Omental fat pad (tissue), 4 donors: Measurements from ENCODE around the gene GNG12. TPM values are rescaled to one million over a fixed set of nuclear protein-coding genes. Genes with fewer than 3 reads are reported as not detected.

Experiments used
- ATAC-seq: fragments of 150-250 bp; one replicate; pipeline ENCODE4 v1.9.1; 2016; ENCODE audit warnings: mild to moderate bottlenecking, moderate library complexity; ENCODE audit not compliant: low FRiP score
- DNase-seq: peaks from one replicate; pipeline ENCODE4 v3.0.0-alpha.2; 2019; ENCODE audit warnings: low spot score
- CTCF ChIP-seq, 3 donors: fragments of 450-650 bp; IDR thresholded peaks; one replicate each; pipeline ENCODE4 v1.5.1; 2016 to 2017; ENCODE audit warnings: antibody characterized with exemption in 3 of 3, mild to moderate bottlenecking in 3 of 3, moderate library complexity in 2 of 3
- total RNA-seq, 4 donors: library from RNA; depleted of rRNA; stranded (reverse); fragments of >200 nt; gene quantifications; one replicate each; pipeline ENCODE4 v1.1.0, GENCODE V29; 2016

Gene GNG12
- total RNA-seq, 4 donors from 2014 or later, result 77.0 to 117 (median 94.5) TPM

DNA sequence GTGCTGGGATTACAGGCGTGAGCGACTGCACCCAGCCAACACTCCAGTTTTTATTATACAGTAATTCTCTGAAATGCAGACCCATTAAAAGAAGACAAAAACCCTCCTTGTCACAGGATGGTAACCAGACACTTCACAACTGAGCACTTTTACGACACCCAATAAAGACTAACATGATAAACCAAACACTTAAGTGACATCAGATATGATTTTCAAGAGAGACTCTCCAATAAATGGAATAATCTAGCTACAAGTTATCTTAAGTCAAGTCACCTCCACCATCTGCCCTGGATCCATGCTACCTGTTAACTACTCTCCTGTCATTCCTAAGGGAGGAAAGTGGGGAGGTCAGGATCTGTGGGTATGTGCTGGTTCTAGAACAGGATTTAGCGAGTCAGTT, 5.6 kb downstream of the GNG12 start:
- DNase-seq (no peak), ATAC-seq (no peak)
- no peak for TF ChIP-seq CTCF (IDR thresholded peaks at IDR 0.05)

DNA sequence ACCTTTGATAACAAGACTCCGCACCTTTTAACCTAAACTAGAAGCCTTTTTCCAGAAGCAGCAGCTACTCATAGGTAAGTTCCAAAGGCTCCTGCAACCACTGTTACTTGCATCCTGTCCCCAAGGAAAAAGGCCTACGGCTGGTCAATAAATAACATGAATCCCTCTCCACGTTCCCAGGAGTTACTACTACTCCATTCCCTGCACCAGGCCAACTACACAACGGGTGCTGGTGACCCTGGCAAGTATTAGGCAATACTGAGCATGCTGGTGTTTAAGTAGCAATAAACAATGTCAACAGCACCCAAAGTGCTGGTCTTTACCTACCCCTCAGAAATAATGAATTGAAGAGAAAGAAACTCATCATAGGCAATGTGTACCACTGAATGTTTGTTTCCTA, 7.7 kb downstream of the GNG12 start:
- DNase-seq (no peak), ATAC-seq (no peak)
- TF ChIP-seq CTCF (IDR thresholded peaks at IDR 0.05), result no peak

GRCh38 chr1:67824766-67825165, 8.5 kb downstream of the GNG12 start:
- TF ChIP-seq CTCF (IDR thresholded peaks at IDR 0.05), result no peak
- DNase-seq (no peak), ATAC-seq (no peak)

DNA sequence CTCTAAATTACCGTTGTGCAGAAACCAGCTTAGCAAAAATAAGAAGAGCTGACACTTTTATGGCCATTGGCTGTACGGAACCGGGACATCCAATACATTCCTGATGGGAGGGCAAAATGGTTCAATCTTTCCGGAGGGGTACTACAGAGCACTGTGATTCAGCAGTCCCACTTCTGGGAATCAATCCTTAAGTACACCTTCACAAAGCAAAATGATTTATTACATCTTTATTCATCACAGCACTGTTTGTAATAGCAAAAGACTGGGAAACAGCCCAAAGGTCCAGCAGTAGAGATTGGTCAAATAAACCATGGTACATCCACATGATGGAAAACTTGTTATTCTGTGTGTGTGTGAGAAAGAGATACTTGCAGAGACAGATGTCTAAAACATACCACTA, 9.7 kb downstream of the GNG12 start:
- no peak for TF ChIP-seq CTCF (IDR thresholded peaks at IDR 0.05)
- no peak for DNase-seq
- peak; percentile 45 for ATAC-seq

DNA sequence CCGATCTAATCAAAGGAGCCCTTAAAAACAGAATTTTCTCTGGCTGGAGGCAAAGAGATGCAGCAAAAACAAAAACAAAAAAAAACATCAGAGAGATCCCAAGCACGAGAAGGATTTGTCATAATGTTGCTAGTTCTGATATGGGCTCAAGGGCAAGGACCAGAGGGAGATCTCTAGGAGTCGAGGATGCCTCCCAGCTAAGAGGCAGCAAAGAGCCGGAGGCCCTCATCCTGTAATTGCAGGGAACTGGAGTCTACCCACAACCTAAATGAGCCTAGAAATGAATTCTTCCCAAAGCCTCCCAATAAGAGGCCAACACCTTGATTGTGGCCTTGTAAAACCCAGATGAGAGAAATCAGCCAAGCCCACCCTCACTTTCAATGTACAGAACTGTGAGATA, 12.0 kb downstream of the GNG12 start:
- no peak for DNase-seq
- ATAC-seq, result no peak
- no peak for TF ChIP-seq CTCF (IDR thresholded peaks at IDR 0.05)

DNA sequence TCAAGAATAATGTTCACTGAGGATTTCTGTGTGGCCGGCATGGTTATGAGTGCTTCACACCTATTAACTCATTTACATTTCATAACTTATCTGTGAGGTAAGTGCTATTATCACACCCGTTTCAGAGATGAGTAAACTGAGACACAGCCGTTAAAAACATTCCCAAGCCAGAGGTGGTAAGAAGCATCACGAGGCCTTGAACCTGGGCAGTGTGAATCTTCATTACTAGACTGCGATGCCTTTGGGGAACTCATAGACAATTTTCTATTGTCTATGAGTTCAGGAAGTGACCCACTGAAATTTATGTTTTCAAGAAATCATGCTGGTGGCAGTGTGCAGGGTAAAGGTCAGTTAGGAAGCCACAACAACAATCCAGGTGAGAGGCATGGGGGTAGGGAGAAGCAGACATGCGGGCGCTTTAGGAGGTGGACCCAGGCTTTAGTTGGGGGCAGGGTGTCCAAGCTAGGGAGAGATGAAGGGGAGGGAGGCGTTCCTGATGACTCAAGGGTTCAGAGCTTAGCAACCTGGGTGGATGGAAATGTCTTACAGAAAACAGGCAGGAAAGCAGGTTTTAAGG, 14.5 kb downstream of the GNG12 start:
- no peak for TF ChIP-seq CTCF (IDR thresholded peaks at IDR 0.05)
- no peak for DNase-seq
- ATAC-seq, result no peak

GRCh38 chr1:67818162-67818561, 15.1 kb downstream of the GNG12 start:
- DNase-seq, result no peak
- TF ChIP-seq CTCF (IDR thresholded peaks at IDR 0.05), result no peak
- no peak for ATAC-seq
